ENCODE measurements around the gene STAU1. TPM values are rescaled to one million over a fixed set of nuclear protein-coding genes. Genes with fewer than 3 reads are reported as not detected.

Gene STAU1
- total and polyA plus RNA-seq, 2 of the 13 experiments (the other 11 are each of a cell fraction or from before 2014, with no cell fraction given) = 119 to 133 TPM

GRCh38 chr20:49187851-49188641, at the start of gene STAU1 (continued):
- TF ChIP-seq ZNF670 (CRISPR knock-in tag; IDR thresholded peaks at IDR 0.05; ENCODE audit: borderline replicate concordance) (peak; percentile 89; the same call in 1 of the 2 replicates), HMG20A (CRISPR knock-in tag; IDR thresholded peaks at IDR 0.05; ENCODE audit: borderline replicate concordance) (peak; percentile 24; the same call in 1 of the 2 replicates), NFE2L2 (IDR thresholded peaks at IDR 0.05; ENCODE audit: low read length) (0 out of 2 replicates have a peak, but pooled peaks have one; percentile 14), RNF2 (conservative IDR thresholded peaks at IDR 0.05; ENCODE audit: low read depth) (no peak), ZBTB7B (CRISPR knock-in tag; IDR thresholded peaks at IDR 0.05) (peak; percentile 72), ZGPAT (CRISPR knock-in tag; IDR thresholded peaks at IDR 0.05) (peak; percentile 87), ZNF280D (CRISPR knock-in tag; IDR thresholded peaks at IDR 0.05) (peak; percentile 77), SATB2 (CRISPR knock-in tag; IDR thresholded peaks at IDR 0.05) (peak; percentile 24; the same call in 1 of the 2 replicates), ATM (IDR thresholded peaks at IDR 0.05; ENCODE audit: borderline replicate concordance) (no peak), ZFY (CRISPR knock-in tag; IDR thresholded peaks at IDR 0.05) (peak; percentile 86), ZNF354B (CRISPR knock-in tag; IDR thresholded peaks at IDR 0.05) (0 out of 2 replicates have a peak, but pooled peaks have one; percentile 70), TEAD3 (CRISPR knock-in tag; optimal IDR thresholded peaks at IDR 0.05; ENCODE audit: borderline replicate concordance) (peak; percentile 62), ZNF30 (CRISPR knock-in tag; IDR thresholded peaks at IDR 0.05) (no peak), NFIC (IDR thresholded peaks at IDR 0.05; ENCODE audit: low read length) (no peak), IRF1 (CRISPR knock-in tag; IDR thresholded peaks at IDR 0.05; ENCODE audit: low read depth) (no peak), TFE3 (CRISPR knock-in tag; IDR thresholded peaks at IDR 0.05) (peak; percentile 2; the same call in 1 of the 2 replicates), ZNF441 (CRISPR knock-in tag; IDR thresholded peaks at IDR 0.05; ENCODE audit: borderline replicate concordance) (peak; percentile 58), PAWR (CRISPR knock-in tag; IDR thresholded peaks at IDR 0.05; ENCODE audit: borderline replicate concordance) (no peak), ZNF570 (CRISPR knock-in tag; IDR thresholded peaks at IDR 0.05; ENCODE audit: borderline replicate concordance) (no peak; the same call in 1 of the 2 replicates), IKZF5 (CRISPR knock-in tag; IDR thresholded peaks at IDR 0.05) (peak; percentile 70; the same call in 1 of the 2 replicates), ZNF484 (CRISPR knock-in tag; IDR thresholded peaks at IDR 0.05; ENCODE audit: borderline replicate concordance, low read depth) (no peak), SPEN (CRISPR knock-in tag; IDR thresholded peaks at IDR 0.05; ENCODE audit: low read depth) (peak; percentile 86)
